Activated T-helper 1 cell treated with anti-CD3 and anti-CD28 coated beads, Interleukin-12 subunit alpha, Interleukin-12 subunit beta, Interleukin-2, Interleukin-4 antibody, amounts not matched to agents 30 ng/mL and 10 ng/mL and 1 ng/mL, durations not matched to agents 14 hours and 24 hours and 36 hours (primary cell): ENCODE data around the gene CYP1A1. TPM values are rescaled to one million over a fixed set of nuclear protein-coding genes. Genes with fewer than 3 reads are reported as not detected.

Source experiments
- DNase-seq: peaks from one replicate; pipeline ENCODE4 v3.0.0; 2021; ENCODE audit warnings: low spot score
- H3K27ac Mint-ChIP-seq: one replicate; pipeline ENCODE4 v1.8.0; 2021; ENCODE audit warnings: mild to moderate bottlenecking, mixed read lengths
- H3K27me3 Mint-ChIP-seq: one replicate; pipeline ENCODE4 v1.8.0; 2022; ENCODE audit warnings: mild to moderate bottlenecking, moderate library complexity, mixed read lengths; ENCODE audit not compliant: insufficient read depth
- H3K36me3 Mint-ChIP-seq: one replicate; pipeline ENCODE4 v1.8.0; 2021; ENCODE audit warnings: low read depth, mixed read lengths
- H3K4me1 Mint-ChIP-seq: one replicate; pipeline ENCODE4 v1.8.0; 2021; ENCODE audit warnings: low read depth, mixed read lengths
- H3K4me3 Mint-ChIP-seq: one replicate; pipeline ENCODE4 v1.8.0; 2021; ENCODE audit warnings: mild to moderate bottlenecking, moderate library complexity, mixed read lengths
- H3K9me3 Mint-ChIP-seq: one replicate; pipeline ENCODE4 v1.8.0; 2021; ENCODE audit warnings: mixed read lengths
- intact Hi-C: fragments of 100-400 bp; cut with micrococcal nuclease; formaldehyde crosslinking; loops from one replicate; pipeline ENCODE4 v1.15.1; 2024
- total RNA-seq: library from RNA; stranded (reverse); gene quantifications from 2 replicates; pipeline ENCODE4 v1.2.3, GENCODE V29; 2022

Gene CYP1A1
- total RNA-seq, 1 donor from 2014 or later = 0.29 TPM

DNA sequence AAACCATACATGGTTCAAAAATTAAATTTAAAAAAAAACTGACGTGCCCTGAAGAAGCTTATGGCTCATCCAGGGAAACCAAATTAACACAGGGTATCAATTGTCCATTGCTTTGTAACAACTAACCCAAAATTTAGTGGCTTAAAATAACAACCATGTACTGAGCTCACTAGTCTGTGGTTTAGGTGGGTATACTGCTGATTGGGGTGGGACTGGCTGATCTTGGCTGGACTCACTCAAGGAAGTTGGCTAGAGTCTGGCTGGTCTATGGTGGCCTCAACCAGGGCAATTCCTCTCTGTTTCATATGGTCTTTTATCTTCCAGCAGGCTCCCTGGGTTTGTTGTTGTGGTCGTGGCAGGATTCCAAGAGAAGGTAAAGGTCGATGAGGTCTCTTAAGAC lies 15.4 kb downstream of the CYP1A1 start:
- no peak overlapping the region for H3K27ac Mint-ChIP-seq
- no peak overlapping the region for H3K4me3 Mint-ChIP-seq
- intact Hi-C loops = no loop called here
- no peaks in the 10 kb centered on the region for H3K36me3 Mint-ChIP-seq
- H3K9me3 Mint-ChIP-seq = no peaks in the 10 kb centered on the region
- peaks cover 5% of the 10 kb centered on the region for H3K4me1 Mint-ChIP-seq
- DNase-seq = no peak
- peaks cover 16% of the 10 kb centered on the region for H3K27me3 Mint-ChIP-seq

DNA sequence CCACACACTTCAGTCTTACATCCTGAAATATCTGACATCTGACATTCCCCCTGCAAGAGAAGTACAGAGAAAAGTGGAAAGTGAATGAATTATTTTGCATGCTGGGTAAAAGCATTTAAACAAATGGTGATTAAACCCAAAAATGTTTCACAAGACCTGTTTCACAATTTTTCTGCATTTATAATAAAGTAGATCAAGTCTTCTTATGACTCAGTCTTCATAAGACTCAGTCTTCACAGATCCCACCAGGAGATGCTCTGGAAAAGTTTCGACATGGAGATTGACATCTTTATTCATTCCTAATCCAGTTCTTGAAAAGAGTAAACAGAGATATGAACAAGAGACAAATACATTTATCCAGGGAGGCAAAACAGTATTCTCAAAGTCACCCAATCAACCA lies 16.3 kb downstream of the CYP1A1 start:
- Mint-ChIP-seq H3K9me3 (no peaks in the 10 kb centered on the region), H3K27me3 (peaks cover 20% of the 10 kb centered on the region), H3K27ac (no peak overlapping the region), H3K4me3 (no peak overlapping the region), H3K4me1 (peaks cover 5% of the 10 kb centered on the region), H3K36me3 (no peaks in the 10 kb centered on the region)
- DNase-seq = no peak
- intact Hi-C loops = no loop called here

DNA sequence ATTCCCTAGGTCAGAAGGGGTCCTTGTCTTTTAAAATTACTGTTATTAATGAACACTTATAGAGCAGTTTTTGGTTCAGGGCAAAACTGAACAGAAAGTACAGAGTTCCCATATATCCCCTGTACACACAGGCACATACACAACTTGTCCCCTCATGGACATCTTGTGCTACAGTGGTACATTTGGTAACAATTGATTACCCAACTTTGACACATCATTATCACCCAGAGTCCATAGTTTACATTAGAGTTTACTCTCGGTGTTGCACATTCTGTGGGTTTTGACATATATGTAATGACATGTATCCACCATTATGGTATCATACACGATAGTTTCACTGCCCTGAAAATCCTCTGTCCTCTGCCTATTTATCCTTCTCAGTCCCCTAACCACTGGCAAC lies 28.5 kb downstream of the CYP1A1 start:
- Mint-ChIP-seq H3K27me3 (peaks cover 6% of the 10 kb centered on the region), H3K4me1 (peaks cover 40% of the 10 kb centered on the region), H3K4me3 (peak overlapping the region; percentile 100), H3K27ac (peak overlapping the region; percentile 77), H3K9me3 (no peaks in the 10 kb centered on the region), H3K36me3 (peaks cover 2% of the 10 kb centered on the region)
- DNase-seq = no peak
- intact Hi-C loops = loop anchor here (1.0 to 5.0 kb wide), 7 partner anchors 27 to 928 kb away; partner anchors contain the start of genes ARID3B, CLK3, MPI and SNUPN

DNA sequence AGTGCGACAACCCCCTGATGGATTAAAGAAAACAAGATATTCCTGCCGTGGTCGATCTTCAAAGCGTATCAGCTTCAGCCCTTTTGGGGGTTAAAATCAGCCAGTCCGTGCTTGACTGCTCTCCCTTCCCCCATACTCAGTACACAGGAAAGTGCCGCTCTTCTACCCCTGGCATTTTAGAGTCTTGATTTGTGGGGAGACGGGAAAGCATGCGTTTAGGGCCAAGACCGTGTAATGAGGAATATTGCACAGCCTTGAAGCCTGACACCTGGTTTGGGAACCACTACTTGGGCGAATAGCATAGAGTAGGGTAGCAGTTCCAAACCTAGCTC lies 29.0 kb downstream of the CYP1A1 start:
- intact Hi-C loops = loop anchor here (1.0 to 5.0 kb wide), 7 partner anchors 28 to 928 kb away; partner anchors contain the start of genes ARID3B, CLK3, MPI and SNUPN
- peaks cover 3% of the 10 kb centered on the region for H3K27me3 Mint-ChIP-seq
- DNase-seq = no peak
- peak overlapping the region; percentile 100 for H3K4me3 Mint-ChIP-seq
- peaks cover 40% of the 10 kb centered on the region for H3K4me1 Mint-ChIP-seq
- H3K36me3 Mint-ChIP-seq = peaks cover 2% of the 10 kb centered on the region
- no peaks in the 10 kb centered on the region for H3K9me3 Mint-ChIP-seq
- peak overlapping the region; percentile 100 for H3K27ac Mint-ChIP-seq

DNA sequence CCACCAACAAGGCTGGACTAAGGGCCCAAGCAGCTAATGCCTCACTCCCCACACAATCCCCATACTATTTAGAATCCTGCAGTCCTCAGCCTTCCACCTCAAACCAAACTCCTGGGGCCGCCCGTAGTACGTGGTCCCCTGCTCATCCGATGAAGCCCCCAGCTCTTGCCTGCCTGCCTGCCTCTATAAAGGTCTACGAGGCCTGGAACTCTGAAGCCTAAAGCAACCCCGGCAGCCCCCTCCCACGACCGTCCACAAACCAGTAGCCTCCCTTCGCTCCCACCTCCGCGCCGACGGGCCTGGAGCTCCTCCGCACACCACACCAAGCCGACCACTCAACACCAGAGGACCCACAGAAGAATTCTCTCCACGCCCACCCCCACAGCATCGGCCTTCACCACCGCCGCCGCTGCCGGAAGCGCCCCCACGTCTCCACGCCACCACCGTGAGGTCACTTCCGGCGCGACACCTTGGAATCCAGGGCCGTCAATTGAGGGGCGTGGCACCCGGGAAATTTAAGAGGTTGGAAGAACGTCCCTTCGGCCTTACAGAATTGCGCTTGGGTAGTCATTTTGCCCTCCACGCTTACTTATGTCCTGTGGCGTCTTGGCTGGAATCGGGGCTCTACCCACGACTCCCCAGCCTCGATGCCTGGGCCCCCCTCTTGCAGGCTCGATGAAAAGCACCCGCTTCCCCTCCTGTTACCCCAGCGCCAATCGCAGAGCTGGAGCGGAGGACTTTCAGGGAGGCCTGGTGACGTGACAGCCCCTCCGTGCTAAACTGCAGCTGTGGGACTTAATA lies 29.5 kb downstream of the CYP1A1 start, which contains the start of gene EDC3:
TSS of gene EDC3 (minus strand) at position 428 of the 801 bp plus-strand sequence. CDS start 20,900 bp downstream, outside the sequence.
- Mint-ChIP-seq H3K36me3 (peaks cover 2% of the 10 kb centered on the region), H3K4me3 (peak within 1 kb of the TSS; percentile 100), H3K9me3 (no peaks in the 10 kb centered on the region), H3K4me1 (peaks cover 40% of the 10 kb centered on the region), H3K27me3 (peaks cover 2% of the 10 kb centered on the region), H3K27ac (peak within 1 kb of the TSS; percentile 100)
- peak; percentile 80 for DNase-seq
- intact Hi-C loops = loop anchor here (1.0 to 5.0 kb wide), 7 partner anchors 29 to 929 kb away; partner anchors contain the start of genes ARID3B, CLK3, MPI and SNUPN

DNA sequence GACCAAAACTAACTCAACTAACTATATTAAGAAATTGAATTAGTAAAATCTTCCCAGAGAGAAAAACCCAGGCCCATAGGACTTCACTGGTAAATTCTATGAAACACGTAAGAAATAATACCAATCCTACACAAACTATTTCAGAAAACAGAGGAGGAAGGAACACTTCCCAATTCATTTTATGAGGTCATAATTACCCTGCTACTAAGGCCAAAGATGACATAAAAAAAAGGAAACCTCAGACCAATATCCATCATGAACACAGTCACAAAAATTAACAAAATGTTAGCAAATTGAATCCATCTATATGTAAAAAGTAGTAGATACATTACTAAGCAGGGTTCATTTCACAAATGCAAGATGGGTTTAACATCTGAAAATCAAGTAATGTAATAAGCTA lies 33.0 kb downstream of the CYP1A1 start:
- Mint-ChIP-seq H3K27ac (no peak overlapping the region), H3K36me3 (peaks cover 4% of the 10 kb centered on the region), H3K4me3 (peak overlapping the region; percentile 15), H3K4me1 (peaks cover 40% of the 10 kb centered on the region), H3K9me3 (no peaks in the 10 kb centered on the region), H3K27me3 (peaks cover 2% of the 10 kb centered on the region)
- intact Hi-C loops = no loop called here
- DNase-seq = no peak

DNA sequence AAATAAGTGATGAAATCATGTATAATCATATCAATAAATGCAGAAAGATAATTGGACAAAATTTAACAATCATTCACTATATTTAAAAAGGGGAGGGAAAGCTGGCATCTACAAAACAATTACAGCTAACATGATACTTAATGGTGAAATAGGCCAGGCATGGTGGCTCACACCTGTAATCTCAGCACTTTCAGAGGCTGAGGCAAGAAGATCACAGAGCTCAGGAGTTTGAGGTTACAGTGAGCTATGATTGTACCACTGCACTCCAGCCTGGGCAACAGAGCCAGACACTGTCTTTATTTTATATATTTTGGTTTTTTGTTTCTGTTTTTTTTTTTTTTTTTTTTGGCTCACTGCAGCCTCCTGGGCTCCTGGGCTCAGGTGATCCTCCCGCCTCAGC lies 41.6 kb downstream of the CYP1A1 start:
- no peaks in the 10 kb centered on the region for H3K27me3 Mint-ChIP-seq
- intact Hi-C loops = no loop called here
- no peak overlapping the region for H3K27ac Mint-ChIP-seq
- H3K4me3 Mint-ChIP-seq = no peak overlapping the region
- H3K9me3 Mint-ChIP-seq = peaks cover 7% of the 10 kb centered on the region
- no peaks in the 10 kb centered on the region for H3K4me1 Mint-ChIP-seq
- H3K36me3 Mint-ChIP-seq = peaks cover 19% of the 10 kb centered on the region
- no peak for DNase-seq

DNA sequence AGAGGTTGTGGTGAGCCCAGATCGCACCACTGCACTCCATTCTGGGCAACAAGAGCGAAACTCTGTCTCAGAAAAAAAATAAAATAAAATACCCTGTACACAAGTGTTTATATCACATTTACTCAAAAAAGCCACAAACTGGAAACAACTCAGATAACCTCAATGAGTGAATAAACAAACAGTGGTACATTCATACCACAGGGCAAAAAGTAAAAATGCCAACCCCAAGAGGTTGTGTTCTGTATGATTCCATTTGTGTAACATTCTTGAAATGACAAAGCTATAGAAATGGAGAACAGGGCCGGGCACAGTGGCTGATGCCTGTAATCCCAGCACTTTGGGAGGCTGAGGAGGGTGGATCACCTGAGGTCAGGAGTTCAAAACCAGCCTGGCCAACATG lies 42.4 kb downstream of the CYP1A1 start:
- Mint-ChIP-seq H3K4me3 (no peak overlapping the region), H3K9me3 (peaks cover 7% of the 10 kb centered on the region), H3K27me3 (no peaks in the 10 kb centered on the region), H3K36me3 (peaks cover 19% of the 10 kb centered on the region), H3K4me1 (no peaks in the 10 kb centered on the region), H3K27ac (no peak overlapping the region)
- DNase-seq = no peak
- intact Hi-C loops = no loop called here

DNA sequence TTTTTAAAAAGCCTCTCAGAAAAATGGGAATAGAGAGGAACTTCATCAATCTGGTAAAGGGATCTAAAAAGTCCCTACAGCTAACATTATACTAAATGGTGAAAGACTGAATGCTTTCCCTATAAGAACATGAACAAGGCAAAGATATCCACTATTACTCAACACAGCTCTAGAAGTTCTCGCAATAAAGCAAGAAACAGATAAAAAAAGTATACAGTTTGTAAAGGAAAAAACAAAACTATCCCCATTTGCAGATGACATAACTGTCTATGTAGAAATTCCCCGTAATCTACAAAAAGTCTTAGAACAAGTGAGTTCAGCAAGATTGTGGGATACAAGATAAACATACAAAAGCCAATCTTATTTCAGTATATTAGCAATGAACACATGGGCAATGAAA lies 44.9 kb downstream of the CYP1A1 start:
- no peaks in the 10 kb centered on the region for H3K27me3 Mint-ChIP-seq
- H3K36me3 Mint-ChIP-seq = peaks cover 17% of the 10 kb centered on the region
- intact Hi-C loops = no loop called here
- H3K4me3 Mint-ChIP-seq = no peak overlapping the region
- H3K9me3 Mint-ChIP-seq = peaks cover 7% of the 10 kb centered on the region
- no peak overlapping the region for H3K27ac Mint-ChIP-seq
- no peak for DNase-seq
- H3K4me1 Mint-ChIP-seq = no peaks in the 10 kb centered on the region

DNA sequence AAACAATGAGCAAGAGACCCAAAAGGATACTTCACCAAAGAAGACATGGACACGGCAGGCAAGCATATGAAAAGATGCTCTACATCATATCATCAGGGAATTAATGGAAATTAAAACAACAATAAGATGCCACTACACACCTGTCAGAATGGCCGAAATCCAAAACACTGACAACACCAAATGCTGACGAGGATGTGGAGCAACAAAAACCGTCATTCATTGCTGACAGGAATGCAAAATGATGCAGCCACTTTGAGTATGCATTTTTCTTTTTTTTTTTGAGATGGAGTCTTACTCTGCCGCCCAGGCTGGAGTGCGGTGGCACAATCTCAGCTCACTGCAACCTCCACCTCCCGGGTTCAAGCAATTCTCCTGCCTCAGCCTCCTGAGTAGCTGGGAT lies 48.5 kb downstream of the CYP1A1 start:
- H3K9me3 Mint-ChIP-seq = no peaks in the 10 kb centered on the region
- intact Hi-C loops = no loop called here
- no peak for DNase-seq
- H3K4me3 Mint-ChIP-seq = no peak overlapping the region
- H3K27me3 Mint-ChIP-seq = no peaks in the 10 kb centered on the region
- no peaks in the 10 kb centered on the region for H3K4me1 Mint-ChIP-seq
- H3K27ac Mint-ChIP-seq = no peak overlapping the region
- H3K36me3 Mint-ChIP-seq = peaks cover 14% of the 10 kb centered on the region

DNA sequence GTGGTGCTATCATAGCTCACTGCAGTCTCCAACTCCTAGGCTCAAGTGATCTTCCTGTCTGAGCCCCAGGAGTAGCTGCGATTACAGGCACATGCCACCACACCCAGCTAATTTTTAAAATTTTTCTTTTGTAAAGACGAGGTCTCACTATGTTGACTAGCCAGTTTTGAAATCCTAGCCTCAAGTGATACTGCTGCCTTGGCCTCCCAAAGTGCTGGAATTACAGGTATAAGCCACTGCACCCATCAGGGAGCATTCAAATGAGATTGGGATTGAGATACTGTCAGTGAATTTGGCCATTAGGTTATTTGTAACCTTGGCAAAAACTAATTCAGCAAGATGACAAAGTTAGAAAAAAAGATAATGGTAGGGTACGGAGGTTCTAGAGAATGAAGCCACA lies 51.2 kb downstream of the CYP1A1 start:
- no peak overlapping the region for H3K27ac Mint-ChIP-seq

DNA sequence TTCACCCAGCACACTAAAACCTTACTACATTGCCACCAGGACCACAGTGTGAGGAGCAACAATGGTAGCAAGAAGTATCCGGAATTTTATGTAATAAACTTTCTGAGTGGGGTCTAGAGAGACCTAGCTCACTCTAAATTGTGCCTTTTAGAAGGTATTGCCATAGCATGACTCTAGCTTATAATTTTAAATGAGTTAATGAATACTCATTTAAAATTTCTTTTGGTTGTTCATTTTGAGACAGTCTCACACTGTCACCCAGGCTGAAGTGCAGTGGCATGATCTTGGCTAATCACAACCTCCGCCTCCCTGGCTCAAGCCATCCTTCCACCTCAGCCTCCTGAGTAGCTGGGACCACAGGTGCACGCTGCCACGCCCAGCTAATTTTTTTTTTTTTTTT lies 55.7 kb downstream of the CYP1A1 start:
- Mint-ChIP-seq H3K4me3 (no peak overlapping the region), H3K27me3 (no peaks in the 10 kb centered on the region), H3K4me1 (no peaks in the 10 kb centered on the region), H3K9me3 (no peaks in the 10 kb centered on the region), H3K36me3 (peaks cover 19% of the 10 kb centered on the region), H3K27ac (no peak overlapping the region)
- intact Hi-C loops = no loop called here
- DNase-seq = no peak

More for the DNA sequence above, 51.2 kb downstream of the CYP1A1 start:
- Mint-ChIP-seq H3K36me3 (peaks cover 17% of the 10 kb centered on the region), H3K4me1 (no peaks in the 10 kb centered on the region), H3K4me3 (no peak overlapping the region), H3K9me3 (no peaks in the 10 kb centered on the region), H3K27me3 (no peaks in the 10 kb centered on the region)
- DNase-seq = no peak
- intact Hi-C loops = no loop called here
